ENCODE results near the gene ATR. TPM values are rescaled to one million over a fixed set of nuclear protein-coding genes. Genes with fewer than 3 reads are reported as not detected.
"Not testable (repeated sequence)": the region's sequence is repeated elsewhere in the genome, so short reads cannot be mapped to it uniquely, and the experiment has no call there.

Gene ATR
- total and polyA plus RNA-seq, 7 donors = 3.0 to 26.1 (median 15.2) TPM

DNA sequence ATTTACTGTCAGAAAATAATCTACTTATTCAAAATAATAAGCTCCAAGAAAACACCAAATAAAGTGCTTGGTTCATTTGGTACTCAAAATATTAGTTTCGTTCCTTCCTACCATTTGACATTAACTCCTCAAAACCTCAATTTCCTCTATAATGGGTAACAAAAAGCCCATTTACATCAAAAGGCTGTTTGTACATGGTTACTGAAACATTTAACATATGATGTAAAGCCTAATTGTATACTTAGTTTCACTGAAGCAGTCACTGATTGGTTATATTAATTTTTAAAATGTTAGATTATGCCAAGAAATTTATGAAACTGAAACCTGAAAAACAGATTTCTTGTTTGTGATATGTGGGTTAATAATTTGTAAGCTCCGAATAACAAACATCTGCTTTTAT is 145.4 kb downstream of the ATR start:
- TF ChIP-seq POLR2A (IDR thresholded peaks at IDR 0.05) = no peak
- H3K36me3 ChIP-seq = peaks cover 5 to 48% (median 15%) of the 10 kb centered on the region in 4 donors
- peaks cover 0 to 4% (median 0%) of the 10 kb centered on the region in 4 donors for H3K4me1 ChIP-seq
- no peak overlapping the region for H3K4me3 ChIP-seq
- H3K27ac ChIP-seq = no peak overlapping the region
- no peaks in the 10 kb centered on the region for H3K9me3 ChIP-seq
- intact Hi-C loops (cut with DNase I) = no loop called here
- DNase-seq = no peak
- H3K27me3 ChIP-seq = no peaks in the 10 kb centered on the region
- 77 to 87% methylated on average over 2 of the region's 2 CpGs for WGBS, 2 donors

- H3K36me3 ChIP-seq = peaks cover 5 to 48% (median 17%) of the 10 kb centered on the region in 4 donors
- no peaks in the 10 kb centered on the region for H3K27me3 ChIP-seq
- H3K27ac ChIP-seq = no peak overlapping the region
- TF ChIP-seq, protein P1, sequence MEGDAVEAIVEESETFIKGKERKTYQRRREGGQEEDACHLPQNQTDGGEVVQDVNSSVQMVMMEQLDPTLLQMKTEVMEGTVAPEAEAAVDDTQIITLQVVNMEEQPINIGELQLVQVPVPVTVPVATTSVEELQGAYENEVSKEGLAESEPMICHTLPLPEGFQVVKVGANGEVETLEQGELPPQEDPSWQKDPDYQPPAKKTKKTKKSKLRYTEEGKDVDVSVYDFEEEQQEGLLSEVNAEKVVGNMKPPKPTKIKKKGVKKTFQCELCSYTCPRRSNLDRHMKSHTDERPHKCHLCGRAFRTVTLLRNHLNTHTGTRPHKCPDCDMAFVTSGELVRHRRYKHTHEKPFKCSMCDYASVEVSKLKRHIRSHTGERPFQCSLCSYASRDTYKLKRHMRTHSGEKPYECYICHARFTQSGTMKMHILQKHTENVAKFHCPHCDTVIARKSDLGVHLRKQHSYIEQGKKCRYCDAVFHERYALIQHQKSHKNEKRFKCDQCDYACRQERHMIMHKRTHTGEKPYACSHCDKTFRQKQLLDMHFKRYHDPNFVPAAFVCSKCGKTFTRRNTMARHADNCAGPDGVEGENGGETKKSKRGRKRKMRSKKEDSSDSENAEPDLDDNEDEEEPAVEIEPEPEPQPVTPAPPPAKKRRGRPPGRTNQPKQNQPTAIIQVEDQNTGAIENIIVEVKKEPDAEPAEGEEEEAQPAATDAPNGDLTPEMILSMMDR (IDR thresholded peaks at IDR 0.05) = no peak
- H3K4me3 ChIP-seq = no peak overlapping the region
- peaks cover 0 to 1% (median 0%) of the 10 kb centered on the region in 4 donors for H3K4me1 ChIP-seq
- DNase-seq = no peak
- intact Hi-C loops (cut with DNase I) = no loop called here
- H3K9me3 ChIP-seq = no peaks in the 10 kb centered on the region
Measured at GRCh38 chr3:142429582-142429981, 149.0 kb downstream of the ATR start.

GRCh38 chr3:142424754-142425153 is 153.8 kb downstream of the ATR start:
- intact Hi-C loops (cut with DNase I) = no loop called here
- Histone ChIP-seq H3K4me3 (no peak overlapping the region), H3K27me3 (no peaks in the 10 kb centered on the region), H3K36me3 (peaks cover 7 to 65% (median 16%) of the 10 kb centered on the region in 4 donors), H3K9me3 (no peaks in the 10 kb centered on the region), H3K4me1 (no peaks in the 10 kb centered on the region), H3K27ac (no peak overlapping the region)
- TF ChIP-seq, protein P1 (IDR thresholded peaks at IDR 0.05) = no peak
- TF ChIP-seq EP300 (IDR thresholded peaks at IDR 0.05) (no peak), POLR2A (IDR thresholded peaks at IDR 0.05) (no peak), POLR2AphosphoS5 (IDR thresholded peaks at IDR 0.05) (no peak)
- no peak for DNase-seq
- 91 to 97% methylated on average over 1 of the region's 1 CpG for WGBS, 2 donors

GRCh38 chr3:142418926-142419592 is 159.5 kb downstream of the ATR start:
- TF ChIP-seq, protein P1 (IDR thresholded peaks at IDR 0.05) = no peak
- TF ChIP-seq POLR2AphosphoS5 (IDR thresholded peaks at IDR 0.05) = no peak
- no peak for TF ChIP-seq POLR2A (IDR thresholded peaks at IDR 0.05)
- no peak for TF ChIP-seq EP300 (IDR thresholded peaks at IDR 0.05)
- Histone ChIP-seq H3K4me3 (no peak overlapping the region), H3K9me3 (no peaks in the 10 kb centered on the region), H3K27ac (no peak overlapping the region), H3K36me3 (peaks cover 7 to 100% (median 33%) of the 10 kb centered on the region in 4 donors), H3K27me3 (no peaks in the 10 kb centered on the region), H3K4me1 (no peaks in the 10 kb centered on the region)
- no peak for DNase-seq
- WGBS, 2 donors = 93% methylated on average over 5 of the region's 5 CpGs
- intact Hi-C loops (cut with DNase I) = no loop called here

DNA sequence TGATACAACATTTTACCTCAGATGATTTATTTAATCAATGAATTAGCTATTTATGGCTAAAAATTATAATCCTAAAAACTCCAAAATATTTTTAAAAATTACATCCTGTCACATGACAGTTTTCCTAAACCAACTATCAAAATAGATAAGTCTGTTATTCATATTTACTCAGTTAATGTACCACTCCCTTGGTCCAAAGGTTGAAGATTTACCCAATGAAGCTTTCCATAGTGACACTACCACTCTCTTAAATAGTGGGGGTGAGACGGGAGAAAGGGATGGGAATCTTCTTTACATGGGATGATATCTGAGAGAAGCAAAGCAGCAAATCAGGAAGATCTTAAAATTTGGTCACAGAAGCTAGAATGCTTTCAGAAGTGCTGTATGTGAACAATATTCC is 161.2 kb downstream of the ATR start:
- TF ChIP-seq EP300 (IDR thresholded peaks at IDR 0.05) (no peak), POLR2A (IDR thresholded peaks at IDR 0.05) (no peak), POLR2AphosphoS5 (IDR thresholded peaks at IDR 0.05) (no peak)
- TF ChIP-seq, protein P1 (IDR thresholded peaks at IDR 0.05) = no peak
- Histone ChIP-seq H3K9me3 (no peaks in the 10 kb centered on the region), H3K27ac (no peak overlapping the region), H3K4me3 (no peak overlapping the region), H3K27me3 (no peaks in the 10 kb centered on the region), H3K4me1 (no peaks in the 10 kb centered on the region), H3K36me3 (peaks cover 3 to 100% (median 29%) of the 10 kb centered on the region in 4 donors)
- 35 to 94% methylated on average over 1 of the region's 1 CpG for WGBS, 2 donors
- intact Hi-C loops (cut with DNase I) = no loop called here
- DNase-seq = no peak

- H3K36me3 ChIP-seq = peaks cover 12 to 98% (median 43%) of the 10 kb centered on the region in 4 donors
- H3K9me3 ChIP-seq; H3K4me1 ChIP-seq; H3K27me3 ChIP-seq; intact Hi-C loops (cut with DNase I); H3K27ac ChIP-seq; DNase-seq; H3K4me3 ChIP-seq: not testable (repeated sequence)
- 86 to 93% methylated on average over 7 of the region's 7 CpGs for WGBS, 2 donors
Measured at GRCh38 chr3:142400537-142400936, 178.0 kb downstream of the ATR start.
